HG03575 (cell line): Measurements from ENCODE around the gene NTRK2.

Experiments
- ATAC-seq: cut with Tn5 transposase; IDR thresholded peaks from one replicate; pipeline ENCODE4 v1.9.1; 2021; ENCODE audit not compliant: unreplicated experiment, insufficient number of reproducible peaks, low FRiP score; ENCODE audit errors: extremely low read depth

NTRK2 gene

GRCh38 chr9:84971571-84971970 lies 302.0 kb downstream of the NTRK2 start:
- ATAC-seq: no peak

- ATAC-seq: no peak
Observed at GRCh38 chr9:84974258-84974657, 304.7 kb downstream of the NTRK2 start.

GRCh38 chr9:84974855-84975254 lies 305.3 kb downstream of the NTRK2 start:
- no peak for ATAC-seq

GRCh38 chr9:84975926-84976325 lies 306.4 kb downstream of the NTRK2 start:
- ATAC-seq: no peak

GRCh38 chr9:84978661-84979060 lies 309.1 kb downstream of the NTRK2 start:
- ATAC-seq: no peak

- ATAC-seq: no peak
Observed at GRCh38 chr9:84983749-84984148, 314.2 kb downstream of the NTRK2 start.

GRCh38 chr9:84988621-84989020 lies 319.1 kb downstream of the NTRK2 start:
- no peak for ATAC-seq

- ATAC-seq: no peak
Observed at GRCh38 chr9:84990416-84990815, 320.9 kb downstream of the NTRK2 start.

- no peak for ATAC-seq
Observed at GRCh38 chr9:84990850-84991513, 321.5 kb downstream of the NTRK2 start.

GRCh38 chr9:84991514-84991870 lies 322.0 kb downstream of the NTRK2 start:
- no peak for ATAC-seq

GRCh38 chr9:84992381-84992780 lies 322.9 kb downstream of the NTRK2 start:
- ATAC-seq: no peak

- ATAC-seq: no peak
Observed at GRCh38 chr9:84993105-84993504, 323.6 kb downstream of the NTRK2 start.

- no peak for ATAC-seq
Observed at GRCh38 chr9:84996029-84996428, 326.5 kb downstream of the NTRK2 start.

GRCh38 chr9:84996716-84997115 lies 327.2 kb downstream of the NTRK2 start:
- ATAC-seq: no peak

GRCh38 chr9:84997472-84997871 lies 327.9 kb downstream of the NTRK2 start:
- no peak for ATAC-seq

- no peak for ATAC-seq
Observed at GRCh38 chr9:84998639-84999038, 329.1 kb downstream of the NTRK2 start.

GRCh38 chr9:84999788-85000187 lies 330.3 kb downstream of the NTRK2 start:
- no peak for ATAC-seq

GRCh38 chr9:85001925-85002324 lies 332.4 kb downstream of the NTRK2 start:
- ATAC-seq: no peak

- ATAC-seq: no peak
Observed at GRCh38 chr9:85004818-85005413, 335.4 kb downstream of the NTRK2 start.

GRCh38 chr9:85007748-85008147 lies 338.2 kb downstream of the NTRK2 start:
- ATAC-seq: no peak

GRCh38 chr9:85008215-85008614 lies 338.7 kb downstream of the NTRK2 start:
- no peak for ATAC-seq
